Tibial artery (tissue), 4 donors: Measurements from ENCODE around the gene RELCH.

Source experiments
- DNase-seq, 2 donors: peaks; one replicate each; pipeline ENCODE4 v3.0.0-alpha.2; 2019
- H3K27ac ChIP-seq, 2 donors: fragments of 200-600 bp; sonication (generic) in 1 of 2; 1 replicate in 1 of 2; 2 replicates in 1 of 2; pipeline ENCODE4 v1.5.1; 2018 to 2019; ENCODE audit warnings: mild to moderate bottlenecking in 1 of 2
- H3K27me3 ChIP-seq, 2 donors: fragments of 200-600 bp; sonication (generic) in 1 of 2; one replicate each; pipeline versions ENCODE4 v1.5.1 to v1.6.0; 2016 to 2019
- H3K36me3 ChIP-seq, 3 donors: fragments of 200-600 bp; sonication (generic) in 2 of 3; one replicate each; pipeline ENCODE4 v1.5.1; 2016 to 2019; ENCODE audit warnings: mild to moderate bottlenecking in 2 of 3
- H3K4me1 ChIP-seq, 4 donors: fragments of 200-600 bp; sonication (generic) in 2 of 4; 1 replicate in 3 of 4; 2 replicates in 1 of 4; pipeline ENCODE4 v1.5.1; 2016 to 2019
- H3K4me3 ChIP-seq, 2 donors: fragments of 200-600 bp; sonication (generic) in 1 of 2; 1 replicate in 1 of 2; 2 replicates in 1 of 2; pipeline ENCODE4 v1.5.1; 2018 to 2019; ENCODE audit warnings: mild to moderate bottlenecking in 2 of 2
- H3K9me3 ChIP-seq, 3 donors: fragments of 200-600 bp; sonication (generic) in 1 of 3; one replicate each; pipeline ENCODE4 v1.5.1; 2016 to 2019
- intact Hi-C: fragments of 100-400 bp; cut with DNase I; formaldehyde crosslinking; loops from one replicate; pipeline ENCODE4 v1.15.0; 2023; ENCODE audit warnings: low total_unique reads
- TF ChIP-seq, protein P1 (sequence below), 2 experiments: fragments of 200-600 bp in 1 of 2; fragments of 450-650 bp in 1 of 2; IDR thresholded peaks; one replicate each; pipeline ENCODE4 v1.5.1; 2017 to 2019; ENCODE audit warnings: antibody characterized with exemption in 2 of 2, mild to moderate bottlenecking in 1 of 2, moderate library complexity in 1 of 2

The RELCH gene

DNA sequence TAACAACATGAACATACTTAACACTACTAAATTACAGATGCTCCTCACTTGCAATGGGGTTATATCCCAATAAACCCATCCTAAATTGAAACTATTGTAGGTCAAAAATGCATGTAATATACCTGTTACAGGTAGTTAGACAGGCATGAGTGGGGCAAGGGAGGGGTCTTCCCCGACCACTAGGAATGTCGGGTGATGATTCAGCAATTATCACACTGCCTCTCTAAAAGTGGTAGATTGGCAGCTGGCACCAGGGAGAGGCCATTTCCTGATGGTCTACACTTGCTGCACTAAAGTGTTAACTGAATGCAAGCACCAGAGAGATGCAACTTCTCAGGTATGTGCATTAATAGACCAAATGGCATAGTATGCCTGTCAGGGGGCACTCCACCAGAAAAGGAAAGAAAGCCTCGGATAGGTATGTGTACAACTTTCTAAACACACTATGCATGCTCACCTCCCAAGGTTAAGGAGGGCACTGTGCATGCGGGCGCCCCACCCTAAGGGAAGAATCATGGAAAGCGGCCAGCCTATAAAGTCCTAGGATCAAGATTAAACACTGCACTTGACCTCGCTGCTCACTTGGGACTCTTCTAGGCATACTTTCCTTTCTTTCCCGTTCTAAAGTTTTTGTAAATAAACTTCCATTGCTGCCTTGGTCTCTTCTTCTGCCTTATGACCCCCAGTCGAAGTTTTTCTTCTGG, 35.8 kb upstream of the RELCH start:
- Histone ChIP-seq H3K4me3 (no peak overlapping the region), H3K27ac (no peak overlapping the region), H3K9me3 (no peaks in the 10 kb centered on the region), H3K27me3 (no peaks in the 10 kb centered on the region), H3K4me1 (no peaks in the 10 kb centered on the region), H3K36me3 (peaks cover 1 to 18% (median 12%) of the 10 kb centered on the region in 3 donors)
- no peak for DNase-seq
- intact Hi-C loops: no loop called here
- TF ChIP-seq, protein P1, sequence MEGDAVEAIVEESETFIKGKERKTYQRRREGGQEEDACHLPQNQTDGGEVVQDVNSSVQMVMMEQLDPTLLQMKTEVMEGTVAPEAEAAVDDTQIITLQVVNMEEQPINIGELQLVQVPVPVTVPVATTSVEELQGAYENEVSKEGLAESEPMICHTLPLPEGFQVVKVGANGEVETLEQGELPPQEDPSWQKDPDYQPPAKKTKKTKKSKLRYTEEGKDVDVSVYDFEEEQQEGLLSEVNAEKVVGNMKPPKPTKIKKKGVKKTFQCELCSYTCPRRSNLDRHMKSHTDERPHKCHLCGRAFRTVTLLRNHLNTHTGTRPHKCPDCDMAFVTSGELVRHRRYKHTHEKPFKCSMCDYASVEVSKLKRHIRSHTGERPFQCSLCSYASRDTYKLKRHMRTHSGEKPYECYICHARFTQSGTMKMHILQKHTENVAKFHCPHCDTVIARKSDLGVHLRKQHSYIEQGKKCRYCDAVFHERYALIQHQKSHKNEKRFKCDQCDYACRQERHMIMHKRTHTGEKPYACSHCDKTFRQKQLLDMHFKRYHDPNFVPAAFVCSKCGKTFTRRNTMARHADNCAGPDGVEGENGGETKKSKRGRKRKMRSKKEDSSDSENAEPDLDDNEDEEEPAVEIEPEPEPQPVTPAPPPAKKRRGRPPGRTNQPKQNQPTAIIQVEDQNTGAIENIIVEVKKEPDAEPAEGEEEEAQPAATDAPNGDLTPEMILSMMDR (IDR thresholded peaks at IDR 0.05): no peak

GRCh38 chr18:62152844-62153243, 34.2 kb upstream of the RELCH start:
- H3K27ac ChIP-seq: no peak overlapping the region
- H3K4me1 ChIP-seq: no peaks in the 10 kb centered on the region
- no peak overlapping the region for H3K4me3 ChIP-seq
- no peaks in the 10 kb centered on the region for H3K27me3 ChIP-seq
- no peak for DNase-seq
- TF ChIP-seq, protein P1 (IDR thresholded peaks at IDR 0.05): no peak
- H3K9me3 ChIP-seq: no peaks in the 10 kb centered on the region
- intact Hi-C loops: no loop called here
- H3K36me3 ChIP-seq: peaks cover 0 to 30% (median 28%) of the 10 kb centered on the region in 3 donors

DNA sequence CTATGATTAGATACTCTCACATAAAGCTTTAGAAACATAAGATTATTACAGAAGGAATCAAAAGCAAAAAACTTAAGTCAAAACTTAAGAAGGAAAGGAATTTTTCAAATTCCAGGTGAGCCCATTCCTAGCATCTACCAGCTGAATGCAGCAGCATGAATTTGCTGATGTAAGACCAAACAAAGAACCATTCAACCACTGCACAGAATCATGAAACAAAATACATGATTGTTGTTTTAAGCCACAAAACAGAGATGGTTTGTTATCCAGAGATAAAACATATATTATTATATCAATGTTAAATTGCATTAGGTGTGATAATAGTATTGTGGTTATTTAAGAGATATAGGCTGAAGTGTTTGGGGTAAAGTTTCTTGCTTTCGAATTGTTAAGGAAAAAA, 29.2 kb upstream of the RELCH start:
- Histone ChIP-seq H3K27me3 (no peaks in the 10 kb centered on the region), H3K27ac (no peak overlapping the region), H3K9me3 (no peaks in the 10 kb centered on the region), H3K4me1 (no peaks in the 10 kb centered on the region), H3K36me3 (peaks cover 0 to 50% (median 47%) of the 10 kb centered on the region in 3 donors), H3K4me3 (no peak overlapping the region)
- no peak for DNase-seq
- intact Hi-C loops: no loop called here
- TF ChIP-seq, protein P1 (IDR thresholded peaks at IDR 0.05): no peak

DNA sequence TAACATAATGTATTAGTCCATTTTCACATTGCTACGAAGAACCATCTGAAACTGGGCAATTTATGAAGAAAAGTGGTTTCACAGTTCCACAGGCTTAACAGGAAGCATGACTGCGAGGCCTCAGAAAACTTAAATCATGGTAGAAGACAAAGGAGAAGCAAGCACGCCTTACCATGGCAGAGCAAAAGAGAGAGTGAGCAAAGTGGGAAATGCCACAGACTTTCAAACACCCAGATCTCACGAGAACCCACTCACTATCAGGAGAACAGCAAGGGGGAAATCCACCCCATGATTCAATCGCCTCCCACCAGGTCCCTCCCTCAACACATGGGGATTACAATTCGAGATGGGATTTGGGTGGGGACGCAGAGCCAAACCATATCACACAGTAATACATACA, 22.7 kb upstream of the RELCH start:
- Histone ChIP-seq H3K27ac (no peak overlapping the region), H3K4me3 (no peak overlapping the region), H3K4me1 (no peaks in the 10 kb centered on the region), H3K27me3 (no peaks in the 10 kb centered on the region), H3K9me3 (no peaks in the 10 kb centered on the region), H3K36me3 (peaks cover 0 to 13% (median 11%) of the 10 kb centered on the region in 3 donors)
- DNase-seq: no peak
- intact Hi-C loops: no loop called here
- TF ChIP-seq, protein P1 (IDR thresholded peaks at IDR 0.05): no peak

- TF ChIP-seq, protein P1 (IDR thresholded peaks at IDR 0.05): no peak
- Histone ChIP-seq H3K36me3 (peaks cover 0 to 9% (median 6%) of the 10 kb centered on the region in 3 donors), H3K4me1 (peaks cover 0 to 4% (median 0%) of the 10 kb centered on the region in 4 donors), H3K4me3 (no peak overlapping the region), H3K27me3 (no peaks in the 10 kb centered on the region), H3K9me3 (no peaks in the 10 kb centered on the region), H3K27ac (no peak overlapping the region)
- DNase-seq: no peak
- intact Hi-C loops: no loop called here
Observed at GRCh38 chr18:62164855-62165487, 22.1 kb upstream of the RELCH start.
